HG03280 (cell line): ENCODE data around the gene CHST12.
A peak's percentile ranks its signal among the peaks of the same experiment; 100 is the strongest.

Experiments
- ATAC-seq: cut with Tn5 transposase; IDR thresholded peaks from one replicate; pipeline ENCODE4 v1.9.1; 2021; ENCODE audit warnings: mild to moderate bottlenecking, moderate library complexity; ENCODE audit not compliant: unreplicated experiment

Gene CHST12

DNA sequence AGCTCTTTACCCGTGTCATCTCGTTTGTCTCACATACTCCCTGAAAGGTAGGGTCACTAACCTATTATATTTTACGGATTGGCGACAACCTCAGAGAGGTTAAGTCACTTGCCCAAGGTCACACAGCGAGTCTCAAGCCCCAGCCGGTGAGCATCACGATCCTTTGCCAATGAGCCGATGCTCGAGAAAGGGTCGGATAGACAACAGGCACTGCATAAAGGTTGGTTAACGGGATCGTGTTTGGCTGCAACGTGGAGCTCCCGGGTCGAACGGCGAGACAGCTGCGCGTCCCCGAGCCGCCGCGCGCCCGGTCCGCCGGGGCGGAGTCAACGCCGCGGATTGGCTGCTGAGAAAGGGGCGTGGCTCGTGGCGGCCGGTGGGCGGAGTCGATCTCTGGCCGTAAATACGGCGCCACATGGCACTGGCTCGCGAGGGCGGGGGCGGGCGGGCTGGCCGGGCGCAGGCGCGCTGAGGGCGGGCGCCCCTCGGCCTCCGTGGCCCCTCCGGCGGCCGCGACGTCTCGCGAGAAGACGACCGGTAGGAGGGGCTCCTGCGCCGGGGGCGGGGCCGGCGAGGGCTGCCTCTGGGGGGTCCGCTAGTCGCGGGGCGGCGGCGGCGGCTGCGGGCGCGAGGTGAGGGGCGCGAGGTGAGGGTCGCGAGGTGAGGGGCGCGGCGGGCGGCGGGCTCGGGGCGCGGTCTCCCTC lies at the start of gene CHST12:
TSS of gene CHST12 (plus strand) at position 598 of the 704 bp plus-strand sequence. CDS start 29,029 bp downstream, outside the sequence.
- ATAC-seq = peak; percentile 53

DNA sequence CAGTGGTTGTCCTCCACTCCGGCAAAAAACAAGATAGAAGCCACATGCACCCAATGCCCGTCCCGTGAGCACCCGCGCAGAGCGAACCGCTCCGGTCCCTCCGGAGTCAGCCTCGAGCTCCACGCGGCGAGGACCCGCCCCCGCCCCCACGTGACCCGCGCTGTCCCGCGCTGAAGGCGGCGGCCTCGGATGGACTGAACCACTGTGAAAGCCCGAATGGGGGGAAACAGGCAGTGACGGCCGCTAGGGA lies 49.5 kb upstream of the CHST12 start:
- peak; percentile 53 for ATAC-seq

DNA sequence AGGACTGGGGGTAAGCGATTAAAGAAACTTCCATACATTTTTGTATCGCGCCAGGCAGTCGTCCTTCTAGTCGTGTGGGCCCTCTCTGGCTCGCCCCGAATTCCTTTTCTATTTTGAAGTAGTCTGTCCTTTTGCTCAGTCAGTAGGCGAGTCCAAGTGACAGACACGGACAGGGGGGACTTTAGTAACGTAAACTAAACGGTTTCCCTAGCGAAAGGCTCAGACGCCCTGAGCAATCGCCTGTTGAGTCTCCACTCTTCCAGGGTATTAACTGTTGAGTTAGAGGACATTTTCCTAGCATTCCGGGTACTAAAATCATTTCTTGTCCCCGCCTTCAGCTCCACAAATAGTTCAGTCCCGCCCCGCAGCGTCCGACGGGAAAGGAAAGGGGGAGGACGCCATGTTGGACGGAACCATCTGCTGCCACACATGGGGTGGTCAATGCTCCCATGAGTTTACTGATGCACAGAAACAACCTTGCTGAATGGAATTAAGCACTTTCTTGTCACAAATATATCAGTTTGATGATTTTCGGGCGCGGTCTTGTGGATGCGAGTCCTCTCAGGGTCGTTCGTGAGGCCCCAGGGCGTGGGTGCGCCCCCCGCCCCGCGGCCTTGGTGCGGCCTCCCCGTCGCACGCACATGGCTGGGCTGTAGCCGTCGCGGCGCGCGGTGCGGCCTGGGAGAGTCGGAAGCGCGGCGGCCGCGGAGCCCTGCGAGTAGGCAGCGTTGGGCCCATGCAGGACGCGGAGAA lies 49.0 kb upstream of the CHST12 start, which contains the start of gene EIF3B:
TSS of gene EIF3B (plus strand) at position 642 of the 753 bp plus-strand sequence. CDS start at position 737, 95 bp downstream.
- ATAC-seq = peak; percentile 88

DNA sequence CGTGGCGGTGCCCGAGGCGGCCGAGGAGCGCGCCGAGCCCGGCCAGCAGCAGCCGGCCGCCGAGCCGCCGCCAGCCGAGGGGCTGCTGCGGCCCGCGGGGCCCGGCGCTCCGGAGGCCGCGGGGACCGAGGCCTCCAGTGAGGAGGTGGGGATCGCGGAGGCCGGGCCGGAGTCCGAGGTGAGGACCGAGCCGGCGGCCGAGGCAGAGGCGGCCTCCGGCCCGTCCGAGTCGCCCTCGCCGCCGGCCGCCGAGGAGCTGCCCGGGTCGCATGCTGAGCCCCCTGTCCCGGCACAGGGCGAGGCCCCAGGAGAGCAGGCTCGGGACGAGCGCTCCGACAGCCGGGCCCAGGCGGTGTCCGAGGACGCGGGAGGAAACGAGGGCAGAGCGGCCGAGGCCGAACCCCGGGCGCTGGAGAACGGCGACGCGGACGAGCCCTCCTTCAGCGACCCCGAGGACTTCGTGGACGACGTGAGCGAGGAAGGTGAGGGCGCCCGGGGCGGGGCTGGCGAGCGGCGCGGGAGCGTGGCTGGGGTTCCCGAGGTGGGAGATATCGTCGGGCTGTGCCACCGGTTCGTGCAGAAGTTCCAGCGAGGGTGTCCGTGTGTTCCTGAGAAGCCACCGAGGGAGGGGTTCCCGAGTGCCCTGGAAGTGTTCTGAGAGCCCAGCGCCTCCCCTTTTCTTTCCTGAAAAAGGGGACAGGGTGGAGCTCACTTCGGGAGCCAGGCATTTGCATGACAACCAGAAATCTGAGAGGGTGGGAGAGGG lies 48.3 kb upstream of the CHST12 start:
- ATAC-seq = peak; percentile 20

DNA sequence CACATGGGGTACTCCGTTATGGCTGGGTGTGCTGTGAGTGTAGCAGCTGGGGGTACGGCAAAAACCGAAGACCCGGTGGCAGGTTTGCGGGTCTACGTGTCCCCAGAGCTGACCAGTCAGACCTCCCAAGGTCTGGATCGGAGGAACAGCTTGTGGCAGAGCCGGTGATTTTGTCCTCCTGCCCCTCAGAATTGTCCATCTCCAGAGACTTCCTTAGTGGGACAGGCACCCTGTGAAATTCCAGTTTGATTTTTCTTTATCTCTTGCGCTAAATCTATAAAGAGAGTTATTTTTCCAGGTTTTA lies 47.8 kb upstream of the CHST12 start:
- no peak for ATAC-seq

DNA sequence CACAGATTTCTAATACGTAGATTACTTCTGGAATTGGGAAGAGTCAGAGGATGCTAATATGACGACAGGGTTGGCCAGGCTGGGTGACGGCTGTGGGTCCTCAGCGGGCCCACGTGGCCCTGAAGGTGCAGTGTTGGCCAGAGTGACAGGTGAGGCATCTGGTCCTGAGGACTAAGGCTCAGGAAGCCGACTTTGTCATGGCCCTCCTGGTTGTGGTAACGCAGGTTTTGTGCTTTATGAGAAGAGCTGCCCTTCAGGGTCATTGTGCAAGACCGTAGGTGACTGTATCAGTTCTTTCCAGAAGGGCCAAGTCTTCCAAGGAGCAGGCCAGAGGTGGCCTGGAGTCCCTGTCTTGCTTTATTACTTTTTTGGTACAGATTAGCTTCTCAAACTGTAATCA lies 46.2 kb upstream of the CHST12 start:
- ATAC-seq = no peak

DNA sequence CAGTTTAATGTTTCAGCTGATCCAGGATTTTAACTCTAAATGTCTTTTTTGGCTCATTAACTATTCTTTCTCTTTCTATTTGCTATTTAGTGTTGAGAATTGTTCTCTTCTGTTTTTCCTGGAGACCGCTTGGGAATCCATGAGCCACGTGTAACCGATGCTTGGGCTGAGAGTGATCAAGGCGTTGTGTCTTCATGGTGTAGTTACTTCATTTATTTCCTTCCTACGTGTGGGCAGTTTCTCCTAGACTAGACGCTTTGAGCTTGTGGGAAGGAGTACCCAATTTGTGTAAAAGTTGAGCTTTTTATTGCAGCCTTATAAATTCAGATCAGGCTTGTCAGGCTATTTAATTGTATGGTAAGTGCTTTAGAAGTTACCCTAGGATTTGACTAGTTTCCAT lies 45.8 kb upstream of the CHST12 start:
- no peak for ATAC-seq

DNA sequence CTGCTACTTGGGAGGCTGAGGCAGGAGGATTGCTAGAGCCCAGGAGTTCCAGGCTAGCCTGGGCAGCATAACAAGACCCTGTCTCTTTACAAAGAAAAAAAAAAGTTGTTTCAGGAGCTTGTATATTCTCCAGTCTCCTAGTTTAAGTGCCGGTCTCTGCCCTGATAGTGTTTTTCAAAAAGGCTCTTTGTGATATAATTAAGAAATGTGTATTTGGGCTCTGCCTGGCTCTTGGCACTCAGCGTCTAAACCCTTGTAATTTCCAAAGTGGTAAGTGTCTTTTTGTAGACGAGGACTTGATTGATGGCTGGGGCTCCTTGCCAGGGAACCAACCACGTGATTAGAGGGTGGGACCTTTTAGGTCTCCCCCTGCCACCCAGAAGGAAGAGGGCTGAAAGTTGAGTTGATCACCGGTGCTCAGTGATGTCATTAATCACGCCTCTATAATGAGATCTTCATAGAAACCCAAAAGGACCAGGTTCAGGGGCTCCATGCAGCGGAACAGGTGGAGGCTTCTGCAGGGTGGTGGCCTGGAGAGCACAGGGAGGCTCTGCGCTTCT lies 44.4 kb upstream of the CHST12 start:
- no peak for ATAC-seq

DNA sequence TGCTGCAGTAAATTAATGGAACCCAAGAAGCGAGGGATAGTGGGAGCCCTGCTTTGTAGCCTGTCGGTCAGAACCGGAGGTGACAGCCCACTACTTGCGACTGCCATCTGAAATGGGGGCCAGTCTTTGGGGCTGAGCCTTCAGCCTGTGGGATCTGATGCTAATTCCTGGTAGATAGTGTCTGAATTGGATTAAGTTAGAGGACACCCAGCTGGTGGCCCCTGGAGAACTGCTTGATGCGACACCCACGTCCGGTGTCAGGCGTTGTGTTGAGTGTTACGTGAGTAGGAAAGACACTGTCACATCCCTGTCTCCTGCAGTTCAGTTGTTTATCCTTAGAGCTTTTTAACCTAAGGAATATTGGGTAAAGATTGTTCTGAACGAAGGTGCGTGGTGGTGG lies 43.8 kb upstream of the CHST12 start:
- no peak for ATAC-seq

DNA sequence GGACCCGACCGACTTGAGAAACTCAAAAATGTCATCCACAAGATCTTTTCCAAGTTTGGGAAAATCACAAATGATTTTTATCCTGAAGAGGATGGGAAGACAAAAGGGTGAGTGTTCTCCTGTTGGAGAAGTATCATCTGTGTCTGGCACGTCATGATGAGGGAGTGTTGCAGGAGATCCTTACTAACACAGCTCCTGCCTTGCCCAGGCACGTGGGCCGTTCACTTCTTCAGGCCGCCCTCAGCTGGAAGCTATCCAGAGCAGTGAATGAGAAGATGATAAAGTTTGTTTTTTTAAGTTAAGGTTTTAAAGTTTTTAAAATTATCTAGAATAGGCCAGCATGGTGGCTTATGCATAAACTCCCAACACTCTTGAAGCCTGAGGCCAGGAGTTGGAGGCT lies 42.6 kb upstream of the CHST12 start:
- ATAC-seq = no peak

DNA sequence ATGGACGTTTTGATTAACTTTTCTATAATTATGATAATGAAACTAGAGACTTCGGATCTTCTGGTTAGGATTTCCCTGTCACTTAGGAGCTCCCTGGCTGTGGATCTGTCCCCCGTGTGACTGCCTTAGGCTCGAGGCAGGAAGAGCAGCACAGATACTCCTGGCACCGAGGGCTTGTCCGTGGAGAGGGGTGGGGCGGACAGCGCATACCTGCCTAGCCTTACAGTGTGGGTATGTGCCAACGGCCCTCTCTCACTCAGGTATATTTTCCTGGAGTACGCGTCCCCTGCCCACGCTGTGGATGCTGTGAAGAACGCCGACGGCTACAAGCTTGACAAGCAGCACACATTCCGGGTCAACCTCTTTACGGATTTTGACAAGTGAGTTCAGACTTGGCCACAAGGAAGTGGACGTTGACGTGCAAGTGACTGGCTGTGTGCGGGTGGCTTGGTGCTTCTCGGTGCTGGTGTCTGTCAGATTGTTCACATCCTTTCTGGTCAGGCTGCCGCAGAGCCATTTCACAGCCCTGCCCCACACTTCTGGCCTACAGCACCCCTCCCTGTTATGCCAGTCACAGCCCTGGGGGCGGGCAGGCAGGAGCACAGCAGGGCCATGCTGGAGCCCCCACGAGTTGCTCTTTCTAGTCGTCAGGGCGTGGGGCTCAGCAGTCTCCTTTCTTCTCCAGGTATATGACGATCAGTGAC lies 40.9 kb upstream of the CHST12 start:
- no peak for ATAC-seq

DNA sequence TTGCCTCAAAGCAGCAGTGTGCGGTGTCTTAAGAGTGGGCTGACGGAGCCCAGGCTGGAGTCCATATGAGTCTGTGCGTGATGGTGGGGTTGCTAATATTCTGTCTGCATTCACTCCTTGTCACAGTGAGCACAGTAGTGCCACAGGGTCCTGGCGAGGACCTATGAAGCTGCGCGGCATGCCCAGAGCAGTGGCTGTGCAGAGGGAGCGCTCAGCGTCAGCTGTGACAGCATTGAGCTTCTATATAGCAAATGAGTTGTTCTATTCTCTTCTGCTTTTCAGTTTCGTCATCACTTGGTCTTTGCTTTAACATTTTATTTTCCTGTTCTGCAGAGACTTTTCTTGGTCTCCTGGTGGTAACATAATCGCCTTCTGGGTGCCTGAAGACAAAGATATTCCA lies 34.3 kb upstream of the CHST12 start:
- no peak for ATAC-seq

DNA sequence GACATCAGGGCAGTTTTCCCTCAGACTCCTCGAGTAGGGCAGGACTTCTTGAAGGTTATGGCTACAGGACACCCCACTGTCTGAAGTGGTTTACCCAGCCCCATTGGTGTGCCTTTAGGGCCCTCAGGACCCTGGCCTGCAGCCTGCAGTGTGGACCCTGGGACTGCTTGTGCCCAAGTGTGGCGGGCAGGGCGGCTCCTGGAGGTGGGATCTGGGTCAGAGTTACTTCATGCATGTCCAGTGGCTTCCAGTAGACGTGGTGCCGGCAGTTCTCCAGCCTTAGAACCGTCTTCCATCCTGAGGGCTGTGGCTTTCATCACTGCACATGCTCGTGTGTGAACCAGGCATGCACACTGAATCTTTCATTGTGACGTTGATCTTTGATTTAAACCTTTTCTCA lies 32.1 kb upstream of the CHST12 start:
- ATAC-seq = no peak

DNA sequence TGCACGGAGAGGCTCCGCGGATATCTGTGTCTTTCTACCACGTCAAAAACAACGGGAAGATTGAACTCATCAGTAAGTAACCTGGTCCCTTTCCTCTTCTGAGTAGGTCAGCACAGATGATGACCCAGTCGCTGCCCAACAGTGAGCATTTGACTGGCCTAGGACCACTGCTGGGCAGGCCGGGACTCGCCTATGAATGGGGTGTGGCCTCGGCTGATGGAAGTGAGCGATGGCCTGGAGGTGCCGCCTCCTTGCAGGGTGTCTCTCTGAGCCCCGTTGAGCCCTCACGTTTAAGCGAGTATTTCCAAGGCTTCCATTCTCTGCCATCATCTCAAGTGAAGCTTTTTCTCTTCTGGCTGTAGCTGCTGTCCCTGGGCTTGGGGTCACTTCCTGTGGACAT lies 30.7 kb upstream of the CHST12 start:
- no peak for ATAC-seq

DNA sequence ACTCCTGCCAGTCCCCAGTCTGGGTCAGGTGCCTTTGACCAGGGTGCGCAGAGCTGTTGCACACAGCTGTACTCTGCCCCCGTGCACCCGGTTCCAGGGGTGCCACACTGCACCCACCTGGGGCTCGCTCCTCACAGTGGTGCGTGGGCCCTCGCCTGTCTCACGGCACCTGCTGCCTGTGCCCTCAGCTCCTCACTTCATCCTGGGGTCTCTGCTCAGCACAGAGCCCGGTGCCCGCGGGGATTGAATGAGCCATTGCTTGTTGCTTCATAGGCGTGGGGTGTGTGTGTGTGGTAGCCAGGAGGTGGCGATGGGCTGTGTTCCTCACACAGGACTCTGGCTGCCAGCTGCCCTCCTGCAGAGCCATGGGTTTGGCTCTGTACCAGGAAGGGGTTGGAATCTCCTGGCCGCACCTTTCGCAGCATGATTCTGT lies 30.3 kb upstream of the CHST12 start:
- no peak for ATAC-seq

DNA sequence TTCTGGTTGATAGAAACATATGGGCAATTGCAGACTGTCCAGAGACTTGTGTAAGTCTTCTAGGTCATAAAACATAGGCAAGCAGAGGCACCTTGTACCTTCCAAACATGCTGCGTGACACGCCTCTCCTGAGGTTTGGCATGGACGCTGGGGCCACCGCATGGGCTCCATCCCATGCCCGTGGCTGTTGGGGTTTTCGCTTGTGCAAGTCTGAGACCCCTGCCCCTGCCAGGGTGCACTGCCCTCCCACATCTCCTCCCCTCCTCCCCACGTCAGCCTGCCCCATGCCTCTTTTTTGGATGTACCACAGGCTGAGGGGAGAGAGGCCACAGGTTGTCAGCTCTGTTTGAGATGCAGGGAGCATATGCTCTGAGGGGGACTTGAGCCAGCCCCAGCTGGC lies 29.8 kb upstream of the CHST12 start:
- ATAC-seq = no peak

DNA sequence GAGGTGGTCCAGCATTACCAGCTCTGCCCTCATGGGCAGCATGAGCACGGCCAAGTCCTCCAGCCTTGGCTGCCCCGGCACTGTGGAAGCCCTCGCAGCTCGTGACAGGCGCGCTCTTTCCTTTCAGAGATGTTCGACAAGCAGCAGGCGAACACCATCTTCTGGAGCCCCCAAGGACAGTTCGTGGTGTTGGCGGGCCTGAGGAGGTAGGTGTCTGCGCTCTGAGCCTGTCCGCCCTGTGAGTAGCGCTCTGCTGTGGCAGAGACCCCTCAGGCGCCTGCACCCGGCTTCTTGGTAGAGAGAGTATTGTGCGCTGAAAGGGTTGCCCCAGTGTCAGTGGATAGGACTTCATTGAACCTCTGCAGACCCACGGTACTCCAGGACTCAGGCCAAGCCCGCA lies 29.0 kb upstream of the CHST12 start:
- ATAC-seq = no peak

DNA sequence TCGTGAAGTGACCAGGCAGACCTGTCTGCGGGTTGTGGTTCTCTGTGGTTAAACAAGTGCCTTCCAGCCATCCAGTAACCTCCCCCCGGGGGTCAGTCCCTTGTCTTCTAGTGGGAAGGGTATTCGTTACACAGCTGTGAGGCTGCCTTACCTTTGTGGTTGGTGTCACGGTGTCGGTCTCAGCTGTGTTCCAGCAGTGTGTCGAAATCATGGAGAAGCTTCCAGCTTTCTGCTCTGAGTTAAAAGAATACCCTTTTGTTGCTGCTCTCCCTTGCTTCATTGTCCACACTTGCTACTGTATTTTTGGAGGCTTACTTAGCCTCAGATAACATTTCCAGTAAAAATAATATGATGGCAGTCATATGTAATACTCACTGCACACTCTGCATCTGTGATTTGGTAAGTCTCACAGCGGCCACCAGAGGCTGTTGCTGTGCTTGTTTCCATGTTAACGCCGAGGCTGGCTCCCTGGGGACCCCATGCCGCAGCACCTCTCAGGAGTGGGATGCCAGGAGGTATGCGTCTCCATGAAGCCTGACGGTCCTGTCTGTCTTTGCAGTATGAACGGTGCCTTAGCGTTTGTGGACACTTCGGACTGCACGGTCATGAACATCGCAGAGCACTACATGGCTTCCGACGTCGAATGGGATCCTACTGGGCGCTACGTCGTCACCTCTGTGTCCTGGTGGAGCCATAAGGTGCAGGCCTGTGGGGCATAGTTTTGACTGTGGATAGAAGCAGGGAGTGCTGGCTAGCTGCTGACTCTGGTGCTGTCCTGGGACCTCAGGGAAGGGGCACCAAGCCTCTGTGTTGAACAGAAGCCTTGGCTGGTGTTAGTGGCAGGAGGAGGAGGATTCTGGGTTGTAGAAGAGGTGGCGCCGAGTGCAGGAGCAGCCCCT lies 28.3 kb upstream of the CHST12 start:
- no peak for ATAC-seq

DNA sequence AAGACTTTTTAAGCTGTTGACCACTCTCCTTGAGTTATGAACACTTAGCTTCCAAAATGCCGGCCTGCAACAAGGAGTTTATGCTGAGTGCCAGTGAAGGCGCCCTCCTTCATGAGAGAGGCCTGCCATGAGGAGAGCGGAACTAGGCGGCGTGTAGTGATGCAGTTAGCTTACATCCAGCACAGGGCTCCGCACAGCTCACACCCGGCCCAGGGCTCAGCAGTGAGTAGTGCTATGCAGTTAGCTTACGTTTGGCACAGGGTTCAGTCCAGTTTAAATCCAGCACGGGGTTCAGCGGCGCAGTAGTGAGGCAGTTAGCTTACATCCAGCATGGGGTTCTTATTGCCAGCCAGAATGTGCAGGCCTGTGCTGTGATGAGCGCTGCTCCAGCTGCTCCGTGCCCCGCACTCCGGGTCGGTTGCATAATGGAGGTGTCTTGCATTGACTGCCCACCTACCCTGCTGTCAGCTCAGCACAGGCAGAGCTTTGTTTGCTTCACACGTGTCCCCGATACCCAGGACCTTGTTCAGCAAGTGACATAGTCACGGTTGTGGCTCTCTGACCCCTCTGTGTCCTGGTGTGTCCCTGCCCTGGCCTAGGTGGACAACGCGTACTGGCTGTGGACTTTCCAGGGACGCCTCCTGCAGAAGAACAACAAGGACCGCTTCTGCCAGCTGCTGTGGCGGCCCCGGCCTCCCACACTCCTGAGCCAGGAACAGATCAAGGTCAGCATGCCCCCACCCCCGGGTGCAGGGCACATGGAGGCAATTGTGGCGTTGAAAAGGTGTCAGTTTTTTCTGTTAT lies 26.9 kb upstream of the CHST12 start:
- ATAC-seq = no peak
